ENCODE data around the gene DNM1. TPM values are rescaled to one million over a fixed set of nuclear protein-coding genes. Genes with fewer than 3 reads are reported as not detected.

DNM1 gene
- total and polyA plus RNA-seq, 4 donors = 1.2 to 23.7 (median 6.1) TPM

DNA sequence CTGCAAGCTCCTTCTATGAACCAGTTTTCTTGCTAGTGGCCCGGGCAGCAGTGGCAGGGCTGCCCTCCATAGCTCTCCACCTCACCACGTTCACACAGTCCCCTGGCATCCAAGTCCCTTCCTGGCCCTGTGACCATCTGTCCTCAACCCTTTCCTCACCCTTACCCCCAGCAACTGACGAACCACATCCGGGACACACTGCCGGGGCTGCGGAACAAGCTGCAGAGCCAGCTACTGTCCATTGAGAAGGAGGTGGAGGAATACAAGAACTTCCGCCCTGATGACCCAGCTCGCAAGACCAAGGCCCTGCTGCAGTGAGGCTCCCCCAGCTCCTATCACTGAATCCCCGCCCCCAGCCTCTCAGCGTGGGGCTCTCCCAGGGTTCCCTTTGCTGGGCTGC, 18.8 kb downstream of the DNM1 start:
- 87 to 88% methylated on average over 10 of the region's 10 CpGs for WGBS, 2 donors
- H3K4me3 ChIP-seq = no peak overlapping the region
- ATAC-seq (ENCODE audit: insufficient read depth, low FRiP score) (no peak), DNase-seq (no peak)
- no peaks in the 10 kb centered on the region for H3K9me3 ChIP-seq (ENCODE audit: control insufficient read depth in 4 of 4, insufficient read depth in 3 of 4, low read length in 3 of 4)
- H3K9ac ChIP-seq (ENCODE audit: insufficient read depth in 1 of 2, low read length in 2 of 2) = no peak overlapping the region
- TF ChIP-seq, protein P1, sequence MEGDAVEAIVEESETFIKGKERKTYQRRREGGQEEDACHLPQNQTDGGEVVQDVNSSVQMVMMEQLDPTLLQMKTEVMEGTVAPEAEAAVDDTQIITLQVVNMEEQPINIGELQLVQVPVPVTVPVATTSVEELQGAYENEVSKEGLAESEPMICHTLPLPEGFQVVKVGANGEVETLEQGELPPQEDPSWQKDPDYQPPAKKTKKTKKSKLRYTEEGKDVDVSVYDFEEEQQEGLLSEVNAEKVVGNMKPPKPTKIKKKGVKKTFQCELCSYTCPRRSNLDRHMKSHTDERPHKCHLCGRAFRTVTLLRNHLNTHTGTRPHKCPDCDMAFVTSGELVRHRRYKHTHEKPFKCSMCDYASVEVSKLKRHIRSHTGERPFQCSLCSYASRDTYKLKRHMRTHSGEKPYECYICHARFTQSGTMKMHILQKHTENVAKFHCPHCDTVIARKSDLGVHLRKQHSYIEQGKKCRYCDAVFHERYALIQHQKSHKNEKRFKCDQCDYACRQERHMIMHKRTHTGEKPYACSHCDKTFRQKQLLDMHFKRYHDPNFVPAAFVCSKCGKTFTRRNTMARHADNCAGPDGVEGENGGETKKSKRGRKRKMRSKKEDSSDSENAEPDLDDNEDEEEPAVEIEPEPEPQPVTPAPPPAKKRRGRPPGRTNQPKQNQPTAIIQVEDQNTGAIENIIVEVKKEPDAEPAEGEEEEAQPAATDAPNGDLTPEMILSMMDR (IDR thresholded peaks at IDR 0.05; ENCODE audit: control extremely low read depth, extremely low read depth) = no peak
- peaks cover 0 to 7% (median 2%) of the 10 kb centered on the region in 4 donors for H3K36me3 ChIP-seq (ENCODE audit: control insufficient read depth in 4 of 4, insufficient read depth in 4 of 4, low read length in 4 of 4)
- no peaks in the 10 kb centered on the region for H3K27me3 ChIP-seq (ENCODE audit: control insufficient read depth in 3 of 3, insufficient read depth in 3 of 3, low read length in 2 of 3)
- H3K4me1 ChIP-seq (ENCODE audit: control insufficient read depth in 5 of 5, insufficient read depth in 5 of 5, low read length in 5 of 5) = peaks cover 0 to 12% (median 0%) of the 10 kb centered on the region in 5 donors
- no peak overlapping the region for H3K27ac ChIP-seq (ENCODE audit: low read depth in 1 of 2, low read length in 1 of 2)

DNA sequence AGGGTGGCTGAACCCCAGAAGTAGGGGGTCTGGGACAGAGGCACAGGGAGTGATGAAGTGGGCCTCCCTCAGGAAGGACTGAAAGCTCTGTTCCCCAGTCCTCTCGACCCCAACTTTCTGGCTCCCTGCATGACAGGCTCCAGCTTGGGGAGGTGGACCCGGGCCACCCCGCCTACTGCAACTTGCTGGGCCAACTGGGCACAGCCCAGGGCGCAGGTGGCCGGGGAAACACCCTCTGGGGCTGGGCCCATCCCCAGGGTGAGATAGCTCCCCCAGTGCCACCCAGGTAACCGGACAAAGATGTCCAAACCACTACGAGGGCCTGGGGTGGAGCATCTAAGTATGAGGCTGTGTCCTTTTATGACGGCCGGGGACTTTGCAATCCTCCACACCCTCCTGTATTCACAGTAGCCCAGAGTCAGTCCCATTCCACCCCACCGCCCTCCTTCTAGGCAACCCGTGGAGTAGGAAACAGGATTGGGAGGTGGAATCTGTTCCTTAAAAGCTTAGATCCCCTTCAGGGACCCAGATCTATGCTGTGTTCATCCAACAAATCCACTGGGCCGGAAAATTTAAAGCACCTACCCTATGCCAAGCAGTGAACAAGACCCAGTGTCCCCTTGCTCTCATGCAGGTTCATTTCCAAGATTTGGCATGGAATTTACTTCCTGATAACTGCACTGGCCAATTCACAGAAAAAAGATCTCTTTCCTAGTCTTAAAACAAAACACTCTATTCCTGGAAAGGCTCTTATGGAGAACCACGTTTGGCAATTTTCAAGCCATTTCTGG, 19.9 kb downstream of the DNM1 start:
- H3K36me3 ChIP-seq (ENCODE audit: control insufficient read depth in 4 of 4, insufficient read depth in 4 of 4, low read length in 4 of 4) = peaks cover 0 to 7% (median 2%) of the 10 kb centered on the region in 4 donors
- DNase-seq (no peak), ATAC-seq (ENCODE audit: insufficient read depth, low FRiP score) (no peak)
- WGBS, 2 donors = 89 to 93% methylated on average over 13 of the region's 13 CpGs
- H3K27ac ChIP-seq (ENCODE audit: low read depth in 1 of 2, low read length in 1 of 2) = no peak overlapping the region
- H3K9ac ChIP-seq (ENCODE audit: insufficient read depth in 1 of 2, low read length in 2 of 2) = no peak overlapping the region
- H3K9me3 ChIP-seq (ENCODE audit: control insufficient read depth in 4 of 4, insufficient read depth in 3 of 4, low read length in 3 of 4) = no peaks in the 10 kb centered on the region
- H3K27me3 ChIP-seq (ENCODE audit: control insufficient read depth in 3 of 3, insufficient read depth in 3 of 3, low read length in 2 of 3) = no peaks in the 10 kb centered on the region
- peaks cover 0 to 8% (median 0%) of the 10 kb centered on the region in 5 donors for H3K4me1 ChIP-seq (ENCODE audit: control insufficient read depth in 5 of 5, insufficient read depth in 5 of 5, low read length in 5 of 5)
- TF ChIP-seq, protein P1 (IDR thresholded peaks at IDR 0.05; ENCODE audit: control extremely low read depth, extremely low read depth) = no peak
- H3K4me3 ChIP-seq = no peak overlapping the region

DNA sequence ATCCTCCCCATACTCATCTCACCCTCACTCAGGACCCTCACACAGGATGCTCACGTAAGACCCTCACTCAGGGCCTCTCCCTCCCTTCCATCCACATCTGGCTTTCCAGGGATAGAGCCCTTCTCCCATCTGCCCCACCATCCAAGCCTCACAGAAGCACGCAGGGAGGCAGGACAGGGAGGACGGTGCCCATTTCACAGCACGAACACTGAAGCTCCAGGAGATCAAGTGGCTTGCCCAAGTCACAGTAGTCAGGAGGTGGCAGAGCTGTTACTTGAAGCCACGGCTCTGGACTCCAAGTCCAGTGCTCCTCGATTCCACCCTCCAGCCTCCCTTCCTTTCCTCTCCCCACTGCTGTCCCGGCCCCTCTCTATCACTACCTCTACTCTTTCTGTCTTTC, 21.7 kb downstream of the DNM1 start:
- 93 to 94% methylated on average over 7 of the region's 7 CpGs for WGBS, 2 donors
- no peak for ATAC-seq (ENCODE audit: insufficient read depth, low FRiP score)
- TF ChIP-seq, protein P1 (IDR thresholded peaks at IDR 0.05; ENCODE audit: control extremely low read depth, extremely low read depth) = no peak
- peaks cover 0 to 7% (median 2%) of the 10 kb centered on the region in 4 donors for H3K36me3 ChIP-seq (ENCODE audit: control insufficient read depth in 4 of 4, insufficient read depth in 4 of 4, low read length in 4 of 4)
- no peak overlapping the region for H3K4me3 ChIP-seq
- no peak overlapping the region for H3K27ac ChIP-seq (ENCODE audit: low read depth in 1 of 2, low read length in 1 of 2)
- no peaks in the 10 kb centered on the region for H3K4me1 ChIP-seq (ENCODE audit: control insufficient read depth in 5 of 5, insufficient read depth in 5 of 5, low read length in 5 of 5)
- no peaks in the 10 kb centered on the region for H3K27me3 ChIP-seq (ENCODE audit: control insufficient read depth in 3 of 3, insufficient read depth in 3 of 3, low read length in 2 of 3)
- no peak overlapping the region for H3K9ac ChIP-seq (ENCODE audit: insufficient read depth in 1 of 2, low read length in 2 of 2)
- H3K9me3 ChIP-seq (ENCODE audit: control insufficient read depth in 4 of 4, insufficient read depth in 3 of 4, low read length in 3 of 4) = no peaks in the 10 kb centered on the region
- no peak for DNase-seq

Data from lung (tissue), 12 donors.